ENCODE measurements around the gene ARL4D.
"Not testable (repeated sequence)": the region's sequence is repeated elsewhere in the genome, so short reads cannot be mapped to it uniquely, and the experiment has no call there.

Gene ARL4D

GRCh38 chr17:43396491-43397060, 2.2 kb upstream of the ARL4D start:
- DNase-seq, result no peak

- no peak for DNase-seq
Observed at GRCh38 chr17:43399839-43400328, 1.1 kb downstream of the ARL4D start.

- DNase-seq, result no peak
Observed at GRCh38 chr17:43400943-43401717, 2.3 kb downstream of the ARL4D start.

- no peak for DNase-seq
Observed at GRCh38 chr17:43402078-43402477, 3.3 kb downstream of the ARL4D start.

GRCh38 chr17:43402567-43402966, 3.8 kb downstream of the ARL4D start:
- no peak for DNase-seq

- DNase-seq, result no peak
Observed at GRCh38 chr17:43403846-43404245, 5.1 kb downstream of the ARL4D start.

GRCh38 chr17:43405861-43406260, 7.1 kb downstream of the ARL4D start:
- no peak for DNase-seq

GRCh38 chr17:43406676-43407645, 8.2 kb downstream of the ARL4D start:
- no peak for DNase-seq

- no peak for DNase-seq
Observed at GRCh38 chr17:43409131-43409530, 10.3 kb downstream of the ARL4D start.

GRCh38 chr17:43410557-43411368, 12.0 kb downstream of the ARL4D start:
- no peak for DNase-seq

- no peak for DNase-seq
Observed at GRCh38 chr17:43411369-43411677, 12.5 kb downstream of the ARL4D start.

GRCh38 chr17:43411749-43412148, 13.0 kb downstream of the ARL4D start:
- DNase-seq, result no peak

- DNase-seq, result no peak
Observed at GRCh38 chr17:43412166-43412565, 13.4 kb downstream of the ARL4D start.

GRCh38 chr17:43416998-43417890, 18.5 kb downstream of the ARL4D start:
- peak; percentile 47 for DNase-seq

GRCh38 chr17:43418441-43419374, 19.9 kb downstream of the ARL4D start:
- peak; percentile 78 for DNase-seq

- not testable (repeated sequence) for DNase-seq
Observed at GRCh38 chr17:43419375-43419882, 20.6 kb downstream of the ARL4D start.

- DNase-seq, result no peak
Observed at GRCh38 chr17:43423777-43424455, 25.1 kb downstream of the ARL4D start.

- DNase-seq, result no peak
Observed at GRCh38 chr17:43427362-43428043, 28.7 kb downstream of the ARL4D start.

GRCh38 chr17:43428524-43428923, 29.7 kb downstream of the ARL4D start:
- DNase-seq, result no peak
